ENCODE measurements around the gene ZSWIM8. TPM values are rescaled to one million over a fixed set of nuclear protein-coding genes. Genes with fewer than 3 reads are reported as not detected.

Gene ZSWIM8
- total and polyA plus RNA-seq, 10 of the 15 experiments (the other 5 are each of a cell fraction or from before 2014, with no cell fraction given) = 7.8 to 47.1 (median 23.6) TPM

DNA sequence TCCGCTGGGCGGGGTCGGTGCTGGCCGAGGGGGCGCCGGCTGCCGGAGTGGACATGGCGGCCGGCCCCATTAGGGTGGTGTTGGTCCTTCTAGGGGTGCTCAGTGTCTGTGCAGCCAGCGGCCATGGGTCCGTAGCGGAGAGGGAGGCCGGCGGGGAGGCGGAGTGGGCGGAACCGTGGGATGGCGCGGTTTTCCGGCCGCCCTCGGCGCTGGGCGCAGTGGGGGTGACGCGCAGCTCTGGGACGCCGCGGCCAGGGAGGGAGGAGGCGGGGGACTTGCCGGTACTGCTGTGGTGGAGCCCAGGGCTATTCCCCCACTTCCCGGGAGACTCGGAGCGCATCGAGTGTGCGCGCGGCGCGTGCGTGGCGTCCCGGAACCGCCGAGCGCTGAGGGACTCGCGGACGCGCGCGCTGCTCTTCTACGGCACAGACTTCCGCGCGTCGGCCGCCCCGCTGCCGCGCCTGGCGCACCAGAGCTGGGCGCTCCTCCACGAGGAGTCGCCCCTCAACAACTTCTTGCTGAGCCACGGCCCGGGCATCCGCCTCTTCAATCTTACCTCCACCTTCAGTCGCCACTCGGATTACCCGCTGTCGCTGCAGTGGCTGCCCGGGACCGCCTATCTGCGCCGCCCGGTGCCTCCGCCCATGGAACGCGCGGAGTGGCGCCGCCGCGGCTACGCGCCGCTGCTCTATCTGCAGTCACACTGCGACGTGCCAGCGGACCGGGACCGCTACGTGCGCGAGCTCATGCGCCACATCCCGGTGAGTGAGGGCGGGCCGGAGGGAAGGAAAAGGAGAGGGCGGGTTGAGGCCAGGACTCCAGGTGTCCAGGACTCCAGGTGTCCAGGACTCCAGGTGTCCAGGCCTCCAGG is 12.9 kb upstream of the ZSWIM8 start (continued):
- TF ChIP-seq, protein P1, sequence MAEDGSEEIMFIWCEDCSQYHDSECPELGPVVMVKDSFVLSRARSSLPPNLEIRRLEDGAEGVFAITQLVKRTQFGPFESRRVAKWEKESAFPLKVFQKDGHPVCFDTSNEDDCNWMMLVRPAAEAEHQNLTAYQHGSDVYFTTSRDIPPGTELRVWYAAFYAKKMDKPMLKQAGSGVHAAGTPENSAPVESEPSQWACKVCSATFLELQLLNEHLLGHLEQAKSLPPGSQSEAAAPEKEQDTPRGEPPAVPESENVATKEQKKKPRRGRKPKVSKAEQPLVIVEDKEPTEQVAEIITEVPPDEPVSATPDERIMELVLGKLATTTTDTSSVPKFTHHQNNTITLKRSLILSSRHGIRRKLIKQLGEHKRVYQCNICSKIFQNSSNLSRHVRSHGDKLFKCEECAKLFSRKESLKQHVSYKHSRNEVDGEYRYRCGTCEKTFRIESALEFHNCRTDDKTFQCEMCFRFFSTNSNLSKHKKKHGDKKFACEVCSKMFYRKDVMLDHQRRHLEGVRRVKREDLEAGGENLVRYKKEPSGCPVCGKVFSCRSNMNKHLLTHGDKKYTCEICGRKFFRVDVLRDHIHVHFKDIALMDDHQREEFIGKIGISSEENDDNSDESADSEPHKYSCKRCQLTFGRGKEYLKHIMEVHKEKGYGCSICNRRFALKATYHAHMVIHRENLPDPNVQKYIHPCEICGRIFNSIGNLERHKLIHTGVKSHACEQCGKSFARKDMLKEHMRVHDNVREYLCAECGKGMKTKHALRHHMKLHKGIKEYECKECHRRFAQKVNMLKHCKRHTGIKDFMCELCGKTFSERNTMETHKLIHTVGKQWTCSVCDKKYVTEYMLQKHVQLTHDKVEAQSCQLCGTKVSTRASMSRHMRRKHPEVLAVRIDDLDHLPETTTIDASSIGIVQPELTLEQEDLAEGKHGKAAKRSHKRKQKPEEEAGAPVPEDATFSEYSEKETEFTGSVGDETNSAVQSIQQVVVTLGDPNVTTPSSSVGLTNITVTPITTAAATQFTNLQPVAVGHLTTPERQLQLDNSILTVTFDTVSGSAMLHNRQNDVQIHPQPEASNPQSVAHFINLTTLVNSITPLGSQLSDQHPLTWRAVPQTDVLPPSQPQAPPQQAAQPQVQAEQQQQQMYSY (CRISPR knock-in tag; IDR thresholded peaks at IDR 0.05) = no peak
- no peak for TF ChIP-seq SMARCA5 (IDR thresholded peaks at IDR 0.05)
- TF ChIP-seq EGR1 (IDR thresholded peaks at IDR 0.05; ENCODE audit: borderline replicate concordance in 1 of 2, low read depth in 2 of 2, low read length in 2 of 2) = peak; percentile 47 to 93
- TF ChIP-seq MEF2A (IDR thresholded peaks at IDR 0.05; ENCODE audit: insufficient read depth, low read depth, low read length) = 0 out of 2 replicates have a peak, but pooled peaks have one; percentile 37
- TF ChIP-seq, protein P2, sequence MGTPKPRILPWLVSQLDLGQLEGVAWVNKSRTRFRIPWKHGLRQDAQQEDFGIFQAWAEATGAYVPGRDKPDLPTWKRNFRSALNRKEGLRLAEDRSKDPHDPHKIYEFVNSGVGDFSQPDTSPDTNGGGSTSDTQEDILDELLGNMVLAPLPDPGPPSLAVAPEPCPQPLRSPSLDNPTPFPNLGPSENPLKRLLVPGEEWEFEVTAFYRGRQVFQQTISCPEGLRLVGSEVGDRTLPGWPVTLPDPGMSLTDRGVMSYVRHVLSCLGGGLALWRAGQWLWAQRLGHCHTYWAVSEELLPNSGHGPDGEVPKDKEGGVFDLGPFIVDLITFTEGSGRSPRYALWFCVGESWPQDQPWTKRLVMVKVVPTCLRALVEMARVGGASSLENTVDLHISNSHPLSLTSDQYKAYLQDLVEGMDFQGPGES (IDR thresholded peaks at IDR 0.05) = 0 out of 2 replicates have a peak, but pooled peaks have one; percentile 27
- no peak for TF ChIP-seq ZNF384 (IDR thresholded peaks at IDR 0.05; ENCODE audit: borderline replicate concordance, low read depth, low read length)
- peak; percentile 57 for TF ChIP-seq ATF7 (IDR thresholded peaks at IDR 0.05; ENCODE audit: low read depth)
- TF ChIP-seq, protein P3, sequence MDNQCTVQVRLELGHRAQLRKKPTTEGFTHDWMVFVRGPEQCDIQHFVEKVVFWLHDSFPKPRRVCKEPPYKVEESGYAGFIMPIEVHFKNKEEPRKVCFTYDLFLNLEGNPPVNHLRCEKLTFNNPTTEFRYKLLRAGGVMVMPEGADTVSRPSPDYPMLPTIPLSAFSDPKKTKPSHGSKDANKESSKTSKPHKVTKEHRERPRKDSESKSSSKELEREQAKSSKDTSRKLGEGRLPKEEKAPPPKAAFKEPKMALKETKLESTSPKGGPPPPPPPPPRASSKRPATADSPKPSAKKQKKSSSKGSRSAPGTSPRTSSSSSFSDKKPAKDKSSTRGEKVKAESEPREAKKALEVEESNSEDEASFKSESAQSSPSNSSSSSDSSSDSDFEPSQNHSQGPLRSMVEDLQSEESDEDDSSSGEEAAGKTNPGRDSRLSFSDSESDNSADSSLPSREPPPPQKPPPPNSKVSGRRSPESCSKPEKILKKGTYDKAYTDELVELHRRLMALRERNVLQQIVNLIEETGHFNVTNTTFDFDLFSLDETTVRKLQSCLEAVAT (IDR thresholded peaks at IDR 0.05) = no peak
- TF ChIP-seq, protein P4, sequence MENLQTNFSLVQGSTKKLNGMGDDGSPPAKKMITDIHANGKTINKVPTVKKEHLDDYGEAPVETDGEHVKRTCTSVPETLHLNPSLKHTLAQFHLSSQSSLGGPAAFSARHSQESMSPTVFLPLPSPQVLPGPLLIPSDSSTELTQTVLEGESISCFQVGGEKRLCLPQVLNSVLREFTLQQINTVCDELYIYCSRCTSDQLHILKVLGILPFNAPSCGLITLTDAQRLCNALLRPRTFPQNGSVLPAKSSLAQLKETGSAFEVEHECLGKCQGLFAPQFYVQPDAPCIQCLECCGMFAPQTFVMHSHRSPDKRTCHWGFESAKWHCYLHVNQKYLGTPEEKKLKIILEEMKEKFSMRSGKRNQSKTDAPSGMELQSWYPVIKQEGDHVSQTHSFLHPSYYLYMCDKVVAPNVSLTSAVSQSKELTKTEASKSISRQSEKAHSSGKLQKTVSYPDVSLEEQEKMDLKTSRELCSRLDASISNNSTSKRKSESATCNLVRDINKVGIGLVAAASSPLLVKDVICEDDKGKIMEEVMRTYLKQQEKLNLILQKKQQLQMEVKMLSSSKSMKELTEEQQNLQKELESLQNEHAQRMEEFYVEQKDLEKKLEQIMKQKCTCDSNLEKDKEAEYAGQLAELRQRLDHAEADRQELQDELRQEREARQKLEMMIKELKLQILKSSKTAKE (IDR thresholded peaks at IDR 0.05; ENCODE audit: low read depth, poor library complexity, severe bottlenecking) = no peak
- no peak for TF ChIP-seq RCOR1 (conservative IDR thresholded peaks at IDR 0.05; ENCODE audit: low read depth, low read length)
- no peak for TF ChIP-seq KDM1A (IDR thresholded peaks at IDR 0.05; ENCODE audit: borderline replicate concordance)
- TF ChIP-seq, protein P5, sequence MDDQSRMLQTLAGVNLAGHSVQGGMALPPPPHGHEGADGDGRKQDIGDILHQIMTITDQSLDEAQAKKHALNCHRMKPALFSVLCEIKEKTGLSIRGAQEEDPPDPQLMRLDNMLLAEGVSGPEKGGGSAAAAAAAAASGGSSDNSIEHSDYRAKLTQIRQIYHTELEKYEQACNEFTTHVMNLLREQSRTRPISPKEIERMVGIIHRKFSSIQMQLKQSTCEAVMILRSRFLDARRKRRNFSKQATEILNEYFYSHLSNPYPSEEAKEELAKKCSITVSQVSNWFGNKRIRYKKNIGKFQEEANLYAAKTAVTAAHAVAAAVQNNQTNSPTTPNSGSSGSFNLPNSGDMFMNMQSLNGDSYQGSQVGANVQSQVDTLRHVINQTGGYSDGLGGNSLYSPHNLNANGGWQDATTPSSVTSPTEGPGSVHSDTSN (IDR thresholded peaks at IDR 0.05; ENCODE audit: insufficient replicate concordance, low read depth, low read length) = peak; percentile 4
- TF ChIP-seq TARDBP (IDR thresholded peaks at IDR 0.05; ENCODE audit: borderline replicate concordance) = peak; percentile 6; the same call in 1 of the 2 replicates
- peak; percentile 30; the same call in 1 of the 2 replicates for TF ChIP-seq BMI1 (IDR thresholded peaks at IDR 0.05; ENCODE audit: borderline replicate concordance)
- TF ChIP-seq GABPA (IDR thresholded peaks at IDR 0.05; ENCODE audit: low read depth) = no peak
- no peak for TF ChIP-seq TCF7 (IDR thresholded peaks at IDR 0.05; ENCODE audit: borderline replicate concordance)
- no peak for TF ChIP-seq SP1 (IDR thresholded peaks at IDR 0.05; ENCODE audit: low read depth, low read length)
- peak; percentile 78 for TF ChIP-seq MXI1 (IDR thresholded peaks at IDR 0.05; ENCODE audit: low read depth, low read length)
- no peak for TF ChIP-seq TBL1XR1 (IDR thresholded peaks at IDR 0.05; ENCODE audit: low read depth, low read length)
- TF ChIP-seq MYB (IDR thresholded peaks at IDR 0.05; ENCODE audit: borderline replicate concordance, low read depth, low read length) = no peak

Measured in GM12878 (cell line).